Measurements from ENCODE around the gene CDK8. TPM values are rescaled to one million over a fixed set of nuclear protein-coding genes. Genes with fewer than 3 reads are reported as not detected.

CDK8 gene
- total RNA-seq, 2 donors from 2014 or later: 29.4 to 33.1 TPM

- no peak for DNase-seq
- TF ChIP-seq, protein P1, sequence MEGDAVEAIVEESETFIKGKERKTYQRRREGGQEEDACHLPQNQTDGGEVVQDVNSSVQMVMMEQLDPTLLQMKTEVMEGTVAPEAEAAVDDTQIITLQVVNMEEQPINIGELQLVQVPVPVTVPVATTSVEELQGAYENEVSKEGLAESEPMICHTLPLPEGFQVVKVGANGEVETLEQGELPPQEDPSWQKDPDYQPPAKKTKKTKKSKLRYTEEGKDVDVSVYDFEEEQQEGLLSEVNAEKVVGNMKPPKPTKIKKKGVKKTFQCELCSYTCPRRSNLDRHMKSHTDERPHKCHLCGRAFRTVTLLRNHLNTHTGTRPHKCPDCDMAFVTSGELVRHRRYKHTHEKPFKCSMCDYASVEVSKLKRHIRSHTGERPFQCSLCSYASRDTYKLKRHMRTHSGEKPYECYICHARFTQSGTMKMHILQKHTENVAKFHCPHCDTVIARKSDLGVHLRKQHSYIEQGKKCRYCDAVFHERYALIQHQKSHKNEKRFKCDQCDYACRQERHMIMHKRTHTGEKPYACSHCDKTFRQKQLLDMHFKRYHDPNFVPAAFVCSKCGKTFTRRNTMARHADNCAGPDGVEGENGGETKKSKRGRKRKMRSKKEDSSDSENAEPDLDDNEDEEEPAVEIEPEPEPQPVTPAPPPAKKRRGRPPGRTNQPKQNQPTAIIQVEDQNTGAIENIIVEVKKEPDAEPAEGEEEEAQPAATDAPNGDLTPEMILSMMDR (conservative IDR thresholded peaks at IDR 0.05): no peak
These were observed 66.8 kb downstream of the CDK8 start for GRCh38 chr13:26320766-26321165.

DNA sequence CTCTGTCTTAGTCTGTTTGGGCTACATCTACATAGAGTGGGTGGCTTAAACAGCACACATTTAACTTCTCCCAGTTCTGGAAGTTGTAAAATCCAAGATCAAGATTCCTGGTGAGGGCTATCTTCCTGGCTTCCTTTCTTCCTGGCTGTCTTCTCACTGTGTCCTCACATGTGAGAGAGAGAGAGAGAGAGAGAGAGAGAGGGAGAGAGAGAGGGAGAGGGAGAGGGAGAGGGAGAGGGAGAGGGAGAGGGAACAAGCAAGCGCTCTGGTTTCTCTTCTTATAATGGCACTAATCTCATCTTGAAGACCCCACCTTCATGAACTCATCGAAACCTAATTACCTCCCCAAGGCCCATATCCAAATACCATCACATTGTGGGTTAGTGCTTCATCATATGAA, 69.2 kb downstream of the CDK8 start:
- no peaks in the 10 kb centered on the region for H3K27me3 ChIP-seq (ENCODE audit: control insufficient read depth, insufficient read depth, low read length, poor library complexity, severe bottlenecking)
- H3K4me1 ChIP-seq (ENCODE audit: control insufficient read depth, insufficient read depth, low read length): no peaks in the 10 kb centered on the region
- no peaks in the 10 kb centered on the region for H3K36me3 ChIP-seq (ENCODE audit: control insufficient read depth, insufficient read depth, low read length)
- Mint-ChIP-seq H3K9me3 (no peaks in the 10 kb centered on the region), H3K36me3 (ENCODE audit: low read depth) (no peaks in the 10 kb centered on the region), H3K4me3 (no peak overlapping the region), H3K4me1 (peaks cover 11% of the 10 kb centered on the region), H3K27me3 (ENCODE audit: insufficient read depth) (no peaks in the 10 kb centered on the region), H3K27ac (no peak overlapping the region)
- no peak overlapping the region for H3K9ac ChIP-seq (ENCODE audit: extremely low read depth, low read length, poor library complexity, severe bottlenecking)
- no peak for DNase-seq
- H3K9me3 ChIP-seq (ENCODE audit: control insufficient read depth, low read length): peaks cover 2% of the 10 kb centered on the region
- no peak overlapping the region for H3K27ac ChIP-seq (ENCODE audit: low read depth, low read length)
- no peak overlapping the region for H3K4me3 ChIP-seq (ENCODE audit: low read length)
- WGBS, 2 experiments (ENCODE audit: insufficient coverage in 1 of 2, insufficient read length in 1 of 2): 93% methylated on average over 1 of the region's 2 CpGs; no CpG with 5 or more reads in 1 of the 2 experiments
- TF ChIP-seq, protein P1 (conservative IDR thresholded peaks at IDR 0.05): no peak

More at GRCh38 chr13:26320766-26321165, 66.8 kb downstream of the CDK8 start:
- Mint-ChIP-seq H3K36me3 (ENCODE audit: low read depth) (no peaks in the 10 kb centered on the region), H3K9me3 (no peaks in the 10 kb centered on the region), H3K27ac (no peak overlapping the region), H3K4me3 (no peak overlapping the region), H3K27me3 (ENCODE audit: insufficient read depth) (no peaks in the 10 kb centered on the region), H3K4me1 (peaks cover 11% of the 10 kb centered on the region)
- Histone ChIP-seq H3K4me1 (ENCODE audit: control insufficient read depth, insufficient read depth, low read length) (no peaks in the 10 kb centered on the region), H3K36me3 (ENCODE audit: control insufficient read depth, insufficient read depth, low read length) (no peaks in the 10 kb centered on the region), H3K27me3 (ENCODE audit: control insufficient read depth, insufficient read depth, low read length, poor library complexity, severe bottlenecking) (no peaks in the 10 kb centered on the region), H3K9ac (ENCODE audit: extremely low read depth, low read length, poor library complexity, severe bottlenecking) (no peak overlapping the region), H3K27ac (ENCODE audit: low read depth, low read length) (no peak overlapping the region), H3K4me3 (ENCODE audit: low read length) (no peak overlapping the region), H3K9me3 (ENCODE audit: control insufficient read depth, low read length) (no peaks in the 10 kb centered on the region)

DNA sequence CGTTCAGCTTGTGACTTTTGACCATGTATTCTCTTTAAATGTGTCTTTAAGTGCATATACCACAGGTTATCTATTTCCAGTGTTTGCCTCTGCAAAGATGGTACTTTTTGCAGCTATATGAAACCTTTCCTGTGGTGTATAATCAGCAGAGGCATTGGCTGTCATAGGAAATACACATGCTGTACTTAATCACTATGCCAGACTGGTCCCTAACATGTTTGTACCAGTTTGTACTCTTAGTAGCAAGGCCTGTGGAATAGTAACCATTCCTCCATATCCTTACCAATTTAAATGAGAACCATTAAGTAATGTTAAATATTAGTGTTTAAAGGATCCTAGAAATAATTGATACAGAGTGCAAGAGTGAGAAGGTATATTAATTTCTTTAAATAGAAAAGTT, 69.8 kb downstream of the CDK8 start:
- no peak overlapping the region for H3K9ac ChIP-seq (ENCODE audit: extremely low read depth, low read length, poor library complexity, severe bottlenecking)
- no peaks in the 10 kb centered on the region for H3K27me3 ChIP-seq (ENCODE audit: control insufficient read depth, insufficient read depth, low read length, poor library complexity, severe bottlenecking)
- no peak overlapping the region for H3K4me3 Mint-ChIP-seq
- H3K27ac Mint-ChIP-seq: no peak overlapping the region
- H3K4me3 ChIP-seq (ENCODE audit: low read length): no peak overlapping the region
- peaks cover 8% of the 10 kb centered on the region for H3K9me3 ChIP-seq (ENCODE audit: control insufficient read depth, low read length)
- TF ChIP-seq, protein P1 (conservative IDR thresholded peaks at IDR 0.05): no peak
- H3K4me1 Mint-ChIP-seq: peaks cover 11% of the 10 kb centered on the region
- H3K36me3 Mint-ChIP-seq (ENCODE audit: low read depth): no peaks in the 10 kb centered on the region
- DNase-seq: no peak
- H3K36me3 ChIP-seq (ENCODE audit: control insufficient read depth, insufficient read depth, low read length): no peaks in the 10 kb centered on the region
- H3K9me3 Mint-ChIP-seq: no peaks in the 10 kb centered on the region
- WGBS, 2 experiments (ENCODE audit: insufficient coverage in 1 of 2, insufficient read length in 1 of 2): 94% methylated on average over 1 of the region's 1 CpG; no CpG with 5 or more reads in 1 of the 2 experiments
- no peak overlapping the region for H3K27ac ChIP-seq (ENCODE audit: low read depth, low read length)
- no peaks in the 10 kb centered on the region for H3K4me1 ChIP-seq (ENCODE audit: control insufficient read depth, insufficient read depth, low read length)
- no peaks in the 10 kb centered on the region for H3K27me3 Mint-ChIP-seq (ENCODE audit: insufficient read depth)

All from endodermal cell (in vitro differentiated cells).